HCT116 (cell line): ENCODE results near the gene RFX2. TPM values are rescaled to one million over a fixed set of nuclear protein-coding genes. Genes with fewer than 3 reads are reported as not detected.

Source experiments
- ATAC-seq: fragments of 200-7000 bp; cut with Tn5 transposase; 2 replicates; pipeline ENCODE4 v1.9.1; 2020; ENCODE audit warnings: mild to moderate bottlenecking, moderate library complexity
- BruUV-seq: library from RNA; stranded (reverse); fragments of 400-500 nt; replicated peaks from 2 replicates; lab custom pipeline; 2021; lab: Mats Ljungman, UMichigan
- CTCF ChIA-PET: fragments of 300-600 bp; sonication (Branson Sonifier 250); formaldehyde crosslinking; loops from one replicate; lab custom pipeline; 2021; ENCODE audit warnings: antibody characterized with exemption; lab: Charles Lee
- POLR2A ChIA-PET: fragments of 300-600, 350-600 bp; sonication (Branson Sonifier 250); formaldehyde crosslinking; loops from one replicate; lab custom pipeline; 2021; ENCODE audit warnings: antibody characterized with exemption; lab: Charles Lee
- RAD21 ChIA-PET, 2 experiments: fragments of 300-600 bp; sonication (Branson Sonifier 250); formaldehyde crosslinking; loops; one replicate each; lab custom pipeline; 2023; ENCODE audit warnings: low total read pairs in 2 of 2; ENCODE audit not compliant: uncharacterized antibody in 2 of 2, unreplicated experiment in 2 of 2, low non-redundant PET in 1 of 2; lab: Charles Lee
- DNase-seq: peaks from one replicate; pipeline ENCODE4 v3.0.0-alpha.2; 2010; ENCODE audit warnings: low read depth, low spot score
- H2AFZ ChIP-seq: fragments of 200-600 bp; shearing (Covaris generic), sonication (generic); 2 replicates; pipeline ENCODE4 v1.6.1; 2017; ENCODE audit warnings: low read depth, mixed run types, mixed read lengths, antibody characterized with exemption, low read length; ENCODE audit not compliant: poor library complexity, severe bottlenecking
- H3K27ac ChIP-seq: 2 replicates; pipeline ENCODE4 v1.5.1; 2012; ENCODE audit warnings: low read depth, low read length
- H3K27me3 ChIP-seq: fragments of 200-600 bp; sonication (generic); 2 replicates; pipeline ENCODE4 v1.6.1; 2016; ENCODE audit warnings: mixed run types, low read length, mixed read lengths; ENCODE audit not compliant: insufficient read depth
- H3K36me3 ChIP-seq, 2 experiments: fragments of 200-500 bp in 1 of 2; fragments of 200-600 bp in 1 of 2; sonication (Bioruptor generic) in 1 of 2; sonication (generic) in 1 of 2; 2 replicates each; pipeline versions ENCODE4 v1.5.1 to v1.6.1; 2014 to 2016; ENCODE audit warnings: low read length in 2 of 2, inconsistent platforms in 1 of 2, mixed read lengths in 1 of 2, mixed run types in 1 of 2; ENCODE audit not compliant: insufficient read depth in 2 of 2, control insufficient read depth in 1 of 2
- H3K4me1 ChIP-seq, 2 experiments: fragments of 200-600 bp in 1 of 2; sonication (generic) in 1 of 2; 2 replicates each; pipeline versions ENCODE4 v1.5.1 to v1.6.1; 2012 to 2017; ENCODE audit warnings: low read length in 2 of 2, inconsistent platforms in 1 of 2, mild to moderate bottlenecking in 1 of 2, mixed read lengths in 1 of 2, mixed run types in 1 of 2, moderate library complexity in 1 of 2; ENCODE audit not compliant: insufficient read depth in 2 of 2, control insufficient read depth in 1 of 2
- H3K4me2 ChIP-seq: fragments of 200-600 bp; sonication (generic); 2 replicates; pipeline ENCODE4 v1.6.1; 2017; ENCODE audit warnings: mixed run types, low read length, mixed read lengths
- H3K4me3 ChIP-seq, 2 experiments: fragments of 200-600 bp in 1 of 2; sonication (generic) in 1 of 2; replicated peaks in 1 of 2; 2 replicates each; pipeline ENCODE4 v1.5.1; 2011 to 2016; ENCODE audit warnings: low read length in 2 of 2, control low read depth in 1 of 2, low read depth in 1 of 2, mild to moderate bottlenecking in 1 of 2, mixed read lengths in 1 of 2, mixed run types in 1 of 2
- H3K79me2 ChIP-seq: fragments of 200-600 bp; sonication (generic); 2 replicates; pipeline ENCODE4 v1.6.1; 2017; ENCODE audit warnings: mild to moderate bottlenecking, mixed run types, low read length, moderate library complexity, mixed read lengths; ENCODE audit not compliant: insufficient read depth
- H3K9ac ChIP-seq: fragments of 200-600 bp; sonication (generic); 2 replicates; pipeline ENCODE4 v1.6.1; 2016; ENCODE audit warnings: low read length, mixed read lengths
- H3K9me2 ChIP-seq: fragments of 200-600 bp; sonication (generic), shearing (Covaris generic); 2 replicates; pipeline ENCODE4 v1.6.1; 2017; ENCODE audit warnings: mixed run types, mild to moderate bottlenecking, moderate library complexity; ENCODE audit not compliant: insufficient read depth
- H3K9me3 ChIP-seq, 2 experiments: fragments of 200-500 bp in 1 of 2; fragments of 200-600 bp in 1 of 2; sonication (Bioruptor generic) in 1 of 2; sonication (generic) in 1 of 2; 2 replicates each; pipeline ENCODE4 v1.6.1; 2014 to 2017; ENCODE audit warnings: low read length in 2 of 2, mixed read lengths in 2 of 2, inconsistent platforms in 1 of 2, low read depth in 1 of 2, mild to moderate bottlenecking in 1 of 2, mixed run types in 1 of 2, moderate library complexity in 1 of 2; ENCODE audit not compliant: control insufficient read depth in 1 of 2, insufficient read depth in 1 of 2
- H4K20me1 ChIP-seq: fragments of 200-600 bp; sonication (generic), shearing (Covaris generic); 2 replicates; pipeline ENCODE4 v1.6.1; 2017; ENCODE audit warnings: mixed run types, mild to moderate bottlenecking, moderate library complexity; ENCODE audit not compliant: insufficient read depth
- POLR2A ChIP-seq: IDR thresholded peaks from 2 replicates; pipeline ENCODE4 v1.7.0; 2011; ENCODE audit warnings: borderline replicate concordance; ENCODE audit not compliant: insufficient read depth, insufficient read length; ENCODE audit errors: extremely low read depth
- RAD21 ChIP-seq: IDR thresholded peaks from 2 replicates; pipeline ENCODE4 v1.6.1; 2012; ENCODE audit warnings: low read depth, mild to moderate bottlenecking
- SIN3A ChIP-seq: IDR thresholded peaks from 2 replicates; pipeline ENCODE4 v1.6.1; 2012; ENCODE audit warnings: low read depth
- SRF ChIP-seq: IDR thresholded peaks from 2 replicates; pipeline ENCODE4 v1.6.1; 2012; ENCODE audit warnings: low read depth
- YY1 ChIP-seq: IDR thresholded peaks from 2 replicates; pipeline ENCODE4 v1.6.1; 2011; ENCODE audit warnings: low read length, low read depth, moderate library complexity, mild to moderate bottlenecking; ENCODE audit not compliant: insufficient replicate concordance; ENCODE audit errors: extremely low read depth
- ZFX ChIP-seq: fragments of 450-650 bp; IDR thresholded peaks from 2 replicates; pipeline ENCODE4 v1.6.1; 2017
- intact Hi-C: fragments of 100-400 bp; cut with micrococcal nuclease; formaldehyde crosslinking; loops from 2 replicates; pipeline ENCODE4 v1.10.0; 2022
- total RNA-seq: library from RNA; stranded (reverse); gene quantifications from one replicate; pipeline ENCODE4 v1.2.1, GENCODE V29; 2021; ENCODE audit not compliant: unreplicated experiment
- TF ChIP-seq, protein P1 (sequence below), 3 experiments: fragments of 200-600 bp in 1 of 3; sonication (generic) in 1 of 3; IDR thresholded peaks in 2 of 3; conservative IDR thresholded peaks in 1 of 3; 2 replicates each; pipeline ENCODE4 v1.5.1; 2012 to 2017; ENCODE audit warnings: low read depth in 2 of 3, low read length in 2 of 3, antibody characterized with exemption in 1 of 3, borderline replicate concordance in 1 of 3, control low read depth in 1 of 3, mild to moderate bottlenecking in 1 of 3, mixed read lengths in 1 of 3, mixed run types in 1 of 3, moderate library complexity in 1 of 3; ENCODE audit not compliant: insufficient read depth in 1 of 3
- TF ChIP-seq, protein P2 (sequence below): IDR thresholded peaks from 2 replicates; pipeline ENCODE4 v1.6.1; 2011; ENCODE audit warnings: mild to moderate bottlenecking, low read length, moderate library complexity; ENCODE audit not compliant: insufficient replicate concordance; ENCODE audit errors: extremely low read depth

RFX2 gene
- total RNA-seq, 1 experiment from 2014 or later, result 13.7 TPM

DNA sequence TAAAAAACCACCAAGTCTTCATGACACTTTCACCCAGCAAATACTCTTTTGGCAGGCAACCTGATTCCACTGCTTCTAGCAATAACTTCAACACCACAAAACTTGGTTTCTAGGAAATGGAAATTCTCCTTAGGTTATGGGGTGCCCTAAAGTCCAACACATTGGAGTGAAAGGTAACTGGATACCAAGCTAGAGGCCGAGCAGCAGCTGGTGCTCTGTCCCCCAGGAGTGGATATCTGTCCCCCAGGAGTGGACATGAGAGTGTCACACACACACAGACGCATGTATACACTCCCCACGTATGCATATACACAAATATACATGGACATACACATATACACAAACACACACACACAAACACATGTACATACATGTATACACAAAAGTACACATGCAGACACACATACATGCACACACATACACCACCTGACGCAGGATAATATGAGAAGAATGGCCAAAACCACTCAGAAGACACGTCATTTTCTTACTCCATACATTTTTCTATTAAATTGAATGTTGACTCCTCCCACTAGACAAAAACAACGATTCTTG lies 50.8 kb downstream of the RFX2 start (continued):
- TF ChIP-seq YY1, result no peak
- TF ChIP-seq SRF, result no peak
- TF ChIP-seq RAD21, result no peak
- TF ChIP-seq, protein P1, sequence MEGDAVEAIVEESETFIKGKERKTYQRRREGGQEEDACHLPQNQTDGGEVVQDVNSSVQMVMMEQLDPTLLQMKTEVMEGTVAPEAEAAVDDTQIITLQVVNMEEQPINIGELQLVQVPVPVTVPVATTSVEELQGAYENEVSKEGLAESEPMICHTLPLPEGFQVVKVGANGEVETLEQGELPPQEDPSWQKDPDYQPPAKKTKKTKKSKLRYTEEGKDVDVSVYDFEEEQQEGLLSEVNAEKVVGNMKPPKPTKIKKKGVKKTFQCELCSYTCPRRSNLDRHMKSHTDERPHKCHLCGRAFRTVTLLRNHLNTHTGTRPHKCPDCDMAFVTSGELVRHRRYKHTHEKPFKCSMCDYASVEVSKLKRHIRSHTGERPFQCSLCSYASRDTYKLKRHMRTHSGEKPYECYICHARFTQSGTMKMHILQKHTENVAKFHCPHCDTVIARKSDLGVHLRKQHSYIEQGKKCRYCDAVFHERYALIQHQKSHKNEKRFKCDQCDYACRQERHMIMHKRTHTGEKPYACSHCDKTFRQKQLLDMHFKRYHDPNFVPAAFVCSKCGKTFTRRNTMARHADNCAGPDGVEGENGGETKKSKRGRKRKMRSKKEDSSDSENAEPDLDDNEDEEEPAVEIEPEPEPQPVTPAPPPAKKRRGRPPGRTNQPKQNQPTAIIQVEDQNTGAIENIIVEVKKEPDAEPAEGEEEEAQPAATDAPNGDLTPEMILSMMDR (IDR thresholded peaks at IDR 0.05 in 2 of 3, conservative IDR thresholded peaks at IDR 0.05 in 1 of 3; ENCODE audit: borderline replicate concordance in 1 of 3, insufficient read depth in 1 of 3, low read depth in 2 of 3, low read length in 2 of 3), result no peak
- TF ChIP-seq POLR2A, result no peak
- TF ChIP-seq SIN3A, result no peak

DNA sequence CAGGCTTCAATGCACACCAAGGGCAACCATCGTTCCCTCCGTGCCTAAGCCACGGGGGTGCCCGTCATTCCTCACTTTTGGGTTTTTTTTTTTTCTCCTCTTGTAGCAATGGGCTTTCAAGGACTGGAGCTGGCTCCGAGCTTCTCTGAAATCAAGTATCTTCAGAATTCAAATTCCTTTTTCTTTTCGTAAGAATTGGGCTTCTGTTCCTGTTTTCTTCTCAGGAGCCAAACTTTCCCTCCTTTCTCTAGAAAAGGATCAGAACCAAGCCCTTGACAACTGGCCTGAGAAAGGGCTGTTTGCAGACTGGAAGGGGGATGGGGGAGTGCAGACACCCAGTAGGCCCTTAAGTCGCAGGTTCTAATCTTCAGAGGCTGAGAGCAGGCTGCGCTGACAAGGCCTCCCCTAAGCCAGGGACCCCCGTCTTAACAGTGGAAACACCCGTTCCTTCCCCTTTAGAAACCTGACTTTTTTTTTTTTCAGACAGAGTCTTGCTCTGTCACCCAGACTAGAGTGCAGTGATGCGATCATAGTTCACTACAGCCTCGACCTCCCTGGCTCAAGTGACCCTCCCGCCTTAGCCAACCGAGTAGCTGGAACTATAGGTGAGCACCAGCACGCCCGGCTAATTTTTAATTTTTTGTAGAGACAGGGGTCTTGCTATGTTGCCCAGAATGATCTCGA lies 51.6 kb downstream of the RFX2 start:
- Histone ChIP-seq H3K9me3 (no peaks in the 10 kb centered on the region), H3K9ac (no peak overlapping the region), H2AFZ (no peak overlapping the region), H3K4me2 (no peak overlapping the region), H3K4me3 (no peak overlapping the region), H3K36me3 (no peaks in the 10 kb centered on the region), H3K27me3 (no peaks in the 10 kb centered on the region), H3K4me1 (peaks cover 4 to 47% of the 10 kb centered on the region in 2 experiments; a peak in 3 of 4 replicates), H3K9me2 (no peaks in the 10 kb centered on the region), H3K79me2 (no peaks in the 10 kb centered on the region), H4K20me1 (no peaks in the 10 kb centered on the region), H3K27ac (no peak overlapping the region)
- ChIA-PET RAD21 (no interaction called here), CTCF (no interaction called here), POLR2A (no interaction called here)
- ATAC-seq, result no peak
- BruUV-seq, result no TSS peak
- DNase-seq, result no peak
- intact Hi-C loops, result no loop called here
- TF ChIP-seq YY1 (no peak), ZFX (no peak)
- TF ChIP-seq, protein P2, sequence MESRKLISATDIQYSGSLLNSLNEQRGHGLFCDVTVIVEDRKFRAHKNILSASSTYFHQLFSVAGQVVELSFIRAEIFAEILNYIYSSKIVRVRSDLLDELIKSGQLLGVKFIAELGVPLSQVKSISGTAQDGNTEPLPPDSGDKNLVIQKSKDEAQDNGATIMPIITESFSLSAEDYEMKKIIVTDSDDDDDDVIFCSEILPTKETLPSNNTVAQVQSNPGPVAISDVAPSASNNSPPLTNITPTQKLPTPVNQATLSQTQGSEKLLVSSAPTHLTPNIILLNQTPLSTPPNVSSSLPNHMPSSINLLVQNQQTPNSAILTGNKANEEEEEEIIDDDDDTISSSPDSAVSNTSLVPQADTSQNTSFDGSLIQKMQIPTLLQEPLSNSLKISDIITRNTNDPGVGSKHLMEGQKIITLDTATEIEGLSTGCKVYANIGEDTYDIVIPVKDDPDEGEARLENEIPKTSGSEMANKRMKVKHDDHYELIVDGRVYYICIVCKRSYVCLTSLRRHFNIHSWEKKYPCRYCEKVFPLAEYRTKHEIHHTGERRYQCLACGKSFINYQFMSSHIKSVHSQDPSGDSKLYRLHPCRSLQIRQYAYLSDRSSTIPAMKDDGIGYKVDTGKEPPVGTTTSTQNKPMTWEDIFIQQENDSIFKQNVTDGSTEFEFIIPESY, result no peak
